ENCODE data around the gene MTMR10. TPM values are rescaled to one million over a fixed set of nuclear protein-coding genes. Genes with fewer than 3 reads are reported as not detected.

The MTMR10 gene
- total and polyA plus RNA-seq, 4 donors, result 28.6 to 43.4 (median 35.2) TPM

- H3K36me3 ChIP-seq (ENCODE audit: control insufficient read depth, insufficient read depth, low read length), result peaks cover 28% of the 10 kb centered on the region
Observed at GRCh38 chr15:30917013-30917412, 74.4 kb downstream of the MTMR10 start.

DNA sequence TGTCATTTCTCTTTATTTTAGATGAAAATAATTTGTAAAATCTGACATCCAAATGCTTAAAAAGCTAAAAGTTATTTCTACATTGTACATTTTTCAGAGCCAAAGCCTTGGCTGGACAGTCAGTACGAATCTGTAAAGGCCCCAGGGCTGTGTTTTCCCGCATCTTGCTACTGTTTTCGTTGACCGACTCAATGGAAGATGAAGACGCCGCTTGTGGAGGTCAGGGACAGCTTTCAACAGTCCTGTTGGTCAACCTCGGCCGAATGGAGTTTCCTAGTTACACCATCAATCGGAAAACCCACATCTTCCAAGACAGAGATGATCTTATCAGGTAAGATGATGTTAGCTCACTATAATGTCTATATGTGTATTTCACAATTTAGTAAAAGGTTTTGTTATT is 77.7 kb downstream of the MTMR10 start:
- Histone ChIP-seq H3K36me3 (ENCODE audit: control insufficient read depth, insufficient read depth, low read length) (peaks cover 30% of the 10 kb centered on the region), H3K4me1 (ENCODE audit: control insufficient read depth, insufficient read depth, low read length) (no peaks in the 10 kb centered on the region), H3K27me3 (ENCODE audit: control insufficient read depth, insufficient read depth, low read length) (no peaks in the 10 kb centered on the region), H3K27ac (ENCODE audit: low read depth, low read length) (no peak overlapping the region), H3K4me3 (ENCODE audit: low read depth, low read length) (no peak overlapping the region), H3K9me3 (ENCODE audit: control insufficient read depth, insufficient read depth, low read length) (no peaks in the 10 kb centered on the region)
- DNase-seq (ENCODE audit: low read depth in 4 of 6, low spot score in 6 of 6), result no peak
- 95% methylated on average over 5 of the region's 9 CpGs for WGBS (ENCODE audit: insufficient coverage)

More at GRCh38 chr15:30917013-30917412, 74.4 kb downstream of the MTMR10 start:
- DNase-seq (ENCODE audit: low read depth in 4 of 6, low spot score in 6 of 6), result no peak
- no peaks in the 10 kb centered on the region for H3K27me3 ChIP-seq (ENCODE audit: control insufficient read depth, insufficient read depth, low read length)
- no peak overlapping the region for H3K27ac ChIP-seq (ENCODE audit: low read depth, low read length)
- no peaks in the 10 kb centered on the region for H3K9me3 ChIP-seq (ENCODE audit: control insufficient read depth, insufficient read depth, low read length)
- WGBS (ENCODE audit: insufficient coverage), result 91% methylated on average over 5 of the region's 6 CpGs
- H3K4me1 ChIP-seq (ENCODE audit: control insufficient read depth, insufficient read depth, low read length), result peaks cover 10% of the 10 kb centered on the region
- no peak overlapping the region for H3K4me3 ChIP-seq (ENCODE audit: low read depth, low read length)

- no peaks in the 10 kb centered on the region for H3K27me3 ChIP-seq (ENCODE audit: control insufficient read depth, insufficient read depth, low read length)
- H3K9me3 ChIP-seq (ENCODE audit: control insufficient read depth, insufficient read depth, low read length), result no peaks in the 10 kb centered on the region
- no peak overlapping the region for H3K27ac ChIP-seq (ENCODE audit: low read depth, low read length)
- 58% methylated on average over 3 of the region's 4 CpGs for WGBS (ENCODE audit: insufficient coverage)
- peaks cover 18% of the 10 kb centered on the region for H3K36me3 ChIP-seq (ENCODE audit: control insufficient read depth, insufficient read depth, low read length)
- H3K4me1 ChIP-seq (ENCODE audit: control insufficient read depth, insufficient read depth, low read length), result peaks cover 3% of the 10 kb centered on the region
- no peak overlapping the region for H3K4me3 ChIP-seq (ENCODE audit: low read depth, low read length)
- no peak for DNase-seq (ENCODE audit: low read depth in 4 of 6, low spot score in 6 of 6)
Observed at GRCh38 chr15:30906366-30906765, 85.1 kb downstream of the MTMR10 start.

DNA sequence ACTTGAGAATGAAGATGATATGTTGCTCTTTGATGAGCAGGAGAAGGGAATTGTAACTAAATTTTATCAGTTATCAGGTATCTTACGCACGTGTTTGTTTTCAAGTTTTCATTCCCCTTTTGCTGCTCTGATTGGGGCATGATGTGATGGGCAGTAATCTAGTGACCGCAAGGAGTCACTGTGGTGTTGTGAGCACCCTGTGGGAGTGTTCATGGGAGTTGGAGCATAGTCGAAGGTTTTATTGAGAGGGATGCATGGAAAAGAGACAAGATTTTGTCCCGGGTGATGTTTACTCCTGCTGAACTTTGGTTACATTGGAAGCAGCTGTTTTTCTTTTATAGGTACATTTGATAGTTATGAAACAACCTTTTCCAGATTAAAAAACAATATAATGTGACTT is 85.6 kb downstream of the MTMR10 start:
- Histone ChIP-seq H3K27me3 (ENCODE audit: control insufficient read depth, insufficient read depth, low read length) (no peaks in the 10 kb centered on the region), H3K27ac (ENCODE audit: low read depth, low read length) (no peak overlapping the region), H3K4me1 (ENCODE audit: control insufficient read depth, insufficient read depth, low read length) (peaks cover 3% of the 10 kb centered on the region), H3K4me3 (ENCODE audit: low read depth, low read length) (no peak overlapping the region), H3K36me3 (ENCODE audit: control insufficient read depth, insufficient read depth, low read length) (peaks cover 18% of the 10 kb centered on the region), H3K9me3 (ENCODE audit: control insufficient read depth, insufficient read depth, low read length) (no peaks in the 10 kb centered on the region)
- 100% methylated on average over 3 of the region's 5 CpGs for WGBS (ENCODE audit: insufficient coverage)
- no peak for DNase-seq (ENCODE audit: low read depth in 4 of 6, low spot score in 6 of 6)

GRCh38 chr15:30904812-30905211 is 86.6 kb downstream of the MTMR10 start:
- no peak for DNase-seq (ENCODE audit: low read depth in 4 of 6, low spot score in 6 of 6)
- Histone ChIP-seq H3K27ac (ENCODE audit: low read depth, low read length) (no peak overlapping the region), H3K4me1 (ENCODE audit: control insufficient read depth, insufficient read depth, low read length) (peaks cover 3% of the 10 kb centered on the region), H3K9me3 (ENCODE audit: control insufficient read depth, insufficient read depth, low read length) (no peaks in the 10 kb centered on the region), H3K36me3 (ENCODE audit: control insufficient read depth, insufficient read depth, low read length) (peaks cover 14% of the 10 kb centered on the region), H3K27me3 (ENCODE audit: control insufficient read depth, insufficient read depth, low read length) (no peaks in the 10 kb centered on the region), H3K4me3 (ENCODE audit: low read depth, low read length) (no peak overlapping the region)
- 98% methylated on average over 4 of the region's 5 CpGs for WGBS (ENCODE audit: insufficient coverage)

DNA sequence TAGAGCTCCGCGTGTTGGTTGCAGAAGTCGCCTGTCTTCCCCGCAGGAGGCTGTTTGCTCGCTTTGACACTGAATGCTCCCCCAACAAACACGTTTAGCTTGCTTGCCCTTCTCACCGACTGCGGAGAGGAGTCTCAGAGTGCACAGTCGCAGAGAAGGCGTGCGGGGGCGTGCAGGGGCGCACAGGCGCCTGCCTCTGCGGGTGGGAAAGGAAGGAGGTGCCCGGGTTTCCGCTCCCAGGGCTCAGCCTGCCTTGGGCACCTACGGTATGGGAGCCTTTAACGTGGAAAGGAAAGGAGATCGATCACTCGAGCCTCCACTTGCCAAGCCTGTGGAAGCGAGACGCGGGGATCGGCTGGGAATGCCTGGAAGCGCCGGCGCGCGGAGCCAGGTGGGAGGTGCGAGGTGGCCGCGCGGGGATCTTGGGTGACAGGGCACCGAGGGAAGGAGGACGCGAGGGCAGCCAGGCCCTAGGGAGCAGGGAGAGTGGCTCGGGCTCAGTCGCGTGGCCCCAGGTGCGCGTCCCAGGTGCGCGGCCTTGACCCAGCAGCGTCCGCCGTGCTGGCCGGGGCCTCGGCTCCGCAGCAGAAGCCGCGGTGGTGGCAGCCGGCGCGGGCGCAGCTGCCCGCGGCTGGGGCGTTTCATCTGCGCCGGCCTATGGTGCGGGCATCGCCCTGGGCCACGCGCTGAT is 87.8 kb downstream of the MTMR10 start, which contains the start of gene FAN1:
TSS of gene FAN1 (plus strand) at position 419 of the 691 bp plus-strand sequence. CDS start 749 bp downstream, outside the sequence.
- Histone ChIP-seq H3K4me3 (ENCODE audit: low read depth, low read length) (peak within 1 kb of the TSS; percentile 61), H3K9me3 (ENCODE audit: control insufficient read depth, insufficient read depth, low read length) (no peaks in the 10 kb centered on the region), H3K27ac (ENCODE audit: low read depth, low read length) (peak within 1 kb of the TSS; percentile 80), H3K36me3 (ENCODE audit: control insufficient read depth, insufficient read depth, low read length) (peaks cover 5% of the 10 kb centered on the region), H3K4me1 (ENCODE audit: control insufficient read depth, insufficient read depth, low read length) (peaks cover 3% of the 10 kb centered on the region), H3K27me3 (ENCODE audit: control insufficient read depth, insufficient read depth, low read length) (no peaks in the 10 kb centered on the region)
- WGBS (ENCODE audit: insufficient coverage), result under 1% methylated on average over 59 of the region's 65 CpGs
- DNase-seq (ENCODE audit: low read depth in 4 of 6, low spot score in 6 of 6), result peak; percentile 81 to 98 (median 87)

DNA sequence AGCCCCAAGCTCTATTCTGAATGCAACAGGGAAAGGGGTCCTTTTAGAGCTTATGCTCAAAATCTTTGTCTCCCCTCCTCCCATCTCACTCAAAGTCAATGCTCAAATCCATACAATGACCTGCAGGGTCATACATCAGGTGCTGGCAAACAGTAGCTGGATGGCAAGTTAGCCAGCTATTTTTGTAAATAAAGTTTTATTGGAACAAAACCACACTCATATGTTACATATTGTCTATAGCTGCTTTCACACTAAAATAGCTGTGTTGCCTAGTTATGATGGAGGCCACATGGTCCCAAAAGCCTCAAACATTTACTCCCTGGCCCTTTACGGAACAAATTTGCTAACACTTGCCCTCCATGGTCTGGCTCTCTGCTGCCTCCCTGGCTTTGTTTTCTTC is 89.5 kb downstream of the MTMR10 start:
- no peak for DNase-seq (ENCODE audit: low read depth in 4 of 6, low spot score in 6 of 6)
- WGBS (ENCODE audit: insufficient coverage), result 100% methylated on average over 1 of the region's 1 CpG
- H3K4me1 ChIP-seq (ENCODE audit: control insufficient read depth, insufficient read depth, low read length), result peaks cover 3% of the 10 kb centered on the region
- no peak overlapping the region for H3K4me3 ChIP-seq (ENCODE audit: low read depth, low read length)
- no peak overlapping the region for H3K27ac ChIP-seq (ENCODE audit: low read depth, low read length)
- H3K36me3 ChIP-seq (ENCODE audit: control insufficient read depth, insufficient read depth, low read length), result no peaks in the 10 kb centered on the region
- no peaks in the 10 kb centered on the region for H3K9me3 ChIP-seq (ENCODE audit: control insufficient read depth, insufficient read depth, low read length)
- no peaks in the 10 kb centered on the region for H3K27me3 ChIP-seq (ENCODE audit: control insufficient read depth, insufficient read depth, low read length)

DNA sequence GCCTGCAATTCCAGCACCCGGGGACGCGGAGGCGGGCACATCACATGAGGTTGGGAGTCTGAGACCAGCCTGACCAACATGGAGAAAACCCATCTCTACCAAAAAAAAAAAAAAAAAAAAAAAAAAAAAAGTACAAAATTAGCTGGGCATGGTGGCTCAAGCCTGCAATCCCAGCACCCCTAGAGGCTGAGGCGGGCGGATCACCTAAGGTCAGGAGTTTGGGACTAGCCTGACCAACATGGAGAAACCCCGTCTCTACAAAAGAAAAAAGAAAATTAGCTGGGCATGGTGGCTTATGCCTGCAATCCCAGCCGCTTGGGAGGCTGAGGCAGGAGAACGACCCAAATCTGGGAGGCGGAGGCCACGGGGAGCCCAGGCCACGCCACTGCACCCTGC is 95.2 kb downstream of the MTMR10 start:
- no peak overlapping the region for H3K4me3 ChIP-seq (ENCODE audit: low read depth, low read length)
- H3K4me1 ChIP-seq (ENCODE audit: control insufficient read depth, insufficient read depth, low read length), result peaks cover 3% of the 10 kb centered on the region
- H3K9me3 ChIP-seq (ENCODE audit: control insufficient read depth, insufficient read depth, low read length), result no peaks in the 10 kb centered on the region
- 88% methylated on average over 9 of the region's 12 CpGs for WGBS (ENCODE audit: insufficient coverage)
- no peaks in the 10 kb centered on the region for H3K36me3 ChIP-seq (ENCODE audit: control insufficient read depth, insufficient read depth, low read length)
- no peak for DNase-seq (ENCODE audit: low read depth in 4 of 6, low spot score in 6 of 6)
- no peak overlapping the region for H3K27ac ChIP-seq (ENCODE audit: low read depth, low read length)
- no peaks in the 10 kb centered on the region for H3K27me3 ChIP-seq (ENCODE audit: control insufficient read depth, insufficient read depth, low read length)

DNA sequence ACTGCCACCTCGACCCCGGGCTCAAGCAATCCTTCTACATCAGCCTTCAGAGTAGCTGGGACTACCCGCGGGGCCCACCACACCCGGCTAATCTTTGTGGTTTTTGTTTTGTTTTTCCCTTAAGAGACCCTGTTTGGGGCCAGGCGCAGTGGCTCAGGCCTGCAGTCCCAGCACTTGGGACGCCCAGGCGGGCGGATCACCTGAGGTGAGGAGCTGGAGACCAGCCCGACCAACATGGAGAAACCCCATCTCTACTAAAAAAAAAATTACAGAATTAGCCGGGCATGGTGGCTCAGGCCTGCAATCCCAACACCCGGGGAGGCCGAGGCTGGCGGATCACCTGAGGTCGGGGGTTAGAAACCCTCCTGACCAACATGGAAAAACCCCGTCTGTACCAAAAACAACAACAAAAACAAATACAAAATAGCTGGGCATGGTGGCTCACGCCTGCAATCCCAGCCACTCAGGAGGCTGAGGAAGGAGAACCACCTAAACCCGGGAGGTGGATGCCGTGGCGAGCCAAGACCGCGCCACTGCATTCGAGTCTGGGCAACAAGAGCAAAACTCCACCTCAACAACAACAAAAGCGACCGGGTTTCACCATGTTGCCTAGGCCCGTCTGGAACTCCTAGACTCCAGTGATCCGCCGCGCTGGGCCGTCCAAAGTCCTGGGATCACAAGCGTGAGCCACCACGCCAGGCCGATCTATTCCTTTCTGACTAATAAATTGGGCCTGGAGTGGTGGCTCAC is 95.8 kb downstream of the MTMR10 start:
- H3K27ac ChIP-seq (ENCODE audit: low read depth, low read length), result no peak overlapping the region

More for the DNA sequence above, 95.8 kb downstream of the MTMR10 start:
- no peak for DNase-seq (ENCODE audit: low read depth in 4 of 6, low spot score in 6 of 6)
- 88% methylated on average over 15 of the region's 33 CpGs for whole genome bisulfite sequencing (ENCODE audit: insufficient coverage)
- H3K9me3 ChIP-seq (ENCODE audit: control insufficient read depth, insufficient read depth, low read length), result no peaks in the 10 kb centered on the region
- no peak overlapping the region for H3K4me3 ChIP-seq (ENCODE audit: low read depth, low read length)
- H3K4me1 ChIP-seq (ENCODE audit: control insufficient read depth, insufficient read depth, low read length), result peaks cover 3% of the 10 kb centered on the region
- H3K36me3 ChIP-seq (ENCODE audit: control insufficient read depth, insufficient read depth, low read length), result no peaks in the 10 kb centered on the region
- no peaks in the 10 kb centered on the region for H3K27me3 ChIP-seq (ENCODE audit: control insufficient read depth, insufficient read depth, low read length)
